Loucy (cell line): ENCODE results near the gene SFMBT2.

ENCODE experiments used
- H2AFZ ChIP-seq: fragments of 200-600 bp; sonication (generic); 2 replicates; pipeline ENCODE4 v1.6.0; 2016; ENCODE audit warnings: antibody characterized with exemption, mild to moderate bottlenecking, low read length, moderate library complexity
- H3F3A ChIP-seq: fragments of 200-600 bp; 2 replicates; pipeline ENCODE4 v1.6.0; 2016; ENCODE audit warnings: antibody characterized with exemption, low read depth, mild to moderate bottlenecking
- H3K27me3 ChIP-seq: fragments of 200-600 bp; sonication (generic); 2 replicates; pipeline ENCODE4 v1.6.1; 2014; ENCODE audit warnings: low read length, mild to moderate bottlenecking; ENCODE audit not compliant: insufficient read depth, poor library complexity, severe bottlenecking
- H3K36me3 ChIP-seq: fragments of 200-600 bp; sonication (generic); 2 replicates; pipeline ENCODE4 v1.6.1; 2016; ENCODE audit warnings: low read length; ENCODE audit not compliant: insufficient read depth
- H3K4me1 ChIP-seq: fragments of 200-600 bp; sonication (generic); 2 replicates; pipeline ENCODE4 v1.5.1; 2014; ENCODE audit warnings: low read length, mild to moderate bottlenecking; ENCODE audit not compliant: insufficient read depth, poor library complexity, severe bottlenecking
- H3K4me2 ChIP-seq: fragments of 200-600 bp; sonication (generic); 2 replicates; pipeline ENCODE4 v1.6.0; 2014; ENCODE audit warnings: antibody characterized with exemption, low read length, low read depth, mild to moderate bottlenecking; ENCODE audit not compliant: poor library complexity, severe bottlenecking
- H3K4me3 ChIP-seq: fragments of 200-600 bp; sonication (generic); 2 replicates; pipeline ENCODE4 v1.5.1; 2014; ENCODE audit warnings: low read length, mild to moderate bottlenecking, mixed read lengths; ENCODE audit not compliant: poor library complexity, severe bottlenecking
- H3K79me2 ChIP-seq: fragments of 200-600 bp; sonication (generic); 2 replicates; pipeline ENCODE4 v1.6.1; 2014; ENCODE audit warnings: low read length; ENCODE audit not compliant: insufficient read depth
- H3K9ac ChIP-seq: fragments of 200-600 bp; sonication (generic); 2 replicates; pipeline ENCODE4 v1.6.0; 2014; ENCODE audit warnings: mild to moderate bottlenecking, low read depth, low read length, moderate library complexity; ENCODE audit not compliant: poor library complexity, severe bottlenecking
- H3K9me2 ChIP-seq: fragments of 200-600 bp; sonication (generic); replicated peaks from 2 replicates; pipeline ENCODE4 v1.6.1; 2016; ENCODE audit warnings: low read depth, low read length, mixed read lengths
- H3K9me3 ChIP-seq: fragments of 200-600 bp; sonication (generic); 2 replicates; pipeline ENCODE4 v1.6.1; 2014; ENCODE audit warnings: mild to moderate bottlenecking, antibody characterized with exemption, low read length, low read depth; ENCODE audit not compliant: insufficient read depth
- H4K20me1 ChIP-seq: fragments of 200-600 bp; sonication (generic); 2 replicates; pipeline ENCODE4 v1.6.0; 2014; ENCODE audit warnings: antibody characterized with exemption, low read length, mild to moderate bottlenecking; ENCODE audit not compliant: insufficient read depth, poor library complexity, severe bottlenecking
- EZH2phosphoT487 ChIP-seq: fragments of 200-600 bp; IDR thresholded peaks from 2 replicates; pipeline ENCODE4 v1.6.1; 2018; ENCODE audit warnings: antibody characterized with exemption, mild to moderate bottlenecking, moderate library complexity, borderline replicate concordance
- TF ChIP-seq, protein P1 (sequence below): fragments of 200-600 bp; sonication (generic); conservative IDR thresholded peaks from 2 replicates; pipeline ENCODE4 v1.5.1; 2014; ENCODE audit warnings: mild to moderate bottlenecking, antibody characterized with exemption, low read length

SFMBT2 gene

DNA sequence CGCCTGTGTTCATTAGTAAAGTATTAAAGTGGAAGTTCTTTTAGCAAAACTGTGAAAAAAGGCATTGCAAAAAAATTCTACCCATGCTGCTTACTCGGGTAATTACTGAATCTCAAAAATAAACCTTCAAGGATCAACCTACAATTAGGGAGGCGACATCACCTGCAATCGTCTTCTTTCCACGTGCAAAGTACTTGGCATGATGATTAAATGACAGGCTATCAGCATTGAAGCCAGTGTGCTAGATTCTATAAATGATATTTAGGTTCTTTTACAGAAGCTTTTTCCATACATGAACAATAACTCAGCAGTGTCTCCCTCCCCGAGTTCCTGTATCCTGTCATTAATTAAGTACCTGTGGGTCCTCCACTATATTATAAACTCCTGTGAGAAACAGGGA, 105.8 kb downstream of the SFMBT2 start:
- Histone ChIP-seq H3F3A (no peaks in the 10 kb centered on the region), H3K9me2 (no peaks in the 10 kb centered on the region), H2AFZ (no peak overlapping the region), H3K9me3 (no peaks in the 10 kb centered on the region), H3K27me3 (no peaks in the 10 kb centered on the region), H3K9ac (no peak overlapping the region), H3K4me3 (no peak overlapping the region), H4K20me1 (peaks cover 3% of the 10 kb centered on the region), H3K4me1 (no peaks in the 10 kb centered on the region), H3K79me2 (peaks cover 86% of the 10 kb centered on the region), H3K36me3 (peaks cover 23% of the 10 kb centered on the region; the same call in 1 of the 2 replicates), H3K4me2 (no peak overlapping the region)
- TF ChIP-seq, protein P1, sequence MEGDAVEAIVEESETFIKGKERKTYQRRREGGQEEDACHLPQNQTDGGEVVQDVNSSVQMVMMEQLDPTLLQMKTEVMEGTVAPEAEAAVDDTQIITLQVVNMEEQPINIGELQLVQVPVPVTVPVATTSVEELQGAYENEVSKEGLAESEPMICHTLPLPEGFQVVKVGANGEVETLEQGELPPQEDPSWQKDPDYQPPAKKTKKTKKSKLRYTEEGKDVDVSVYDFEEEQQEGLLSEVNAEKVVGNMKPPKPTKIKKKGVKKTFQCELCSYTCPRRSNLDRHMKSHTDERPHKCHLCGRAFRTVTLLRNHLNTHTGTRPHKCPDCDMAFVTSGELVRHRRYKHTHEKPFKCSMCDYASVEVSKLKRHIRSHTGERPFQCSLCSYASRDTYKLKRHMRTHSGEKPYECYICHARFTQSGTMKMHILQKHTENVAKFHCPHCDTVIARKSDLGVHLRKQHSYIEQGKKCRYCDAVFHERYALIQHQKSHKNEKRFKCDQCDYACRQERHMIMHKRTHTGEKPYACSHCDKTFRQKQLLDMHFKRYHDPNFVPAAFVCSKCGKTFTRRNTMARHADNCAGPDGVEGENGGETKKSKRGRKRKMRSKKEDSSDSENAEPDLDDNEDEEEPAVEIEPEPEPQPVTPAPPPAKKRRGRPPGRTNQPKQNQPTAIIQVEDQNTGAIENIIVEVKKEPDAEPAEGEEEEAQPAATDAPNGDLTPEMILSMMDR, result no peak
- TF ChIP-seq EZH2phosphoT487, result no peak

DNA sequence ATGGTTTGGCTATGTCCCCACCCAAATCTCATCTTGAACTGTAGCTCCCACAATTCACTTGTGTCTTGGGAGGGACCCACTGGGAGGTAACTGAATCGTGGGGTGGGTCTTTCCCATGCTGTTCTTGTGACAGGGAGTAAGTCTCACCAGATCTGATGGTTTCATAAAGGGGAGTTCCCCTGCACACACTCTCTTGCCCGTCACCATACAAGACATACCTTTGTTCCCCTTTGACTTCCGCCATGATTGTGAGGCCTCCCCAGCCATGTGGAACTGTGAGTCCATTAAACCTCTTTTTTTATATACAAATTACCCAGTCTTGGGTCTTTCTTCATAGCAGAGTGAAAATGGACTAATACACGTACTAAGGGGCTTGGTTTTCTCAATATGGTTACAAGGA, 106.7 kb downstream of the SFMBT2 start:
- Histone ChIP-seq H3F3A (no peaks in the 10 kb centered on the region), H3K4me2 (no peak overlapping the region), H3K9me3 (no peaks in the 10 kb centered on the region), H3K79me2 (peaks cover 80% of the 10 kb centered on the region), H2AFZ (no peak overlapping the region), H3K27me3 (no peaks in the 10 kb centered on the region), H3K4me3 (no peak overlapping the region), H4K20me1 (peaks cover 3% of the 10 kb centered on the region), H3K9me2 (no peaks in the 10 kb centered on the region), H3K36me3 (peaks cover 13% of the 10 kb centered on the region; the same call in 1 of the 2 replicates), H3K9ac (no peak overlapping the region), H3K4me1 (no peaks in the 10 kb centered on the region)
- TF ChIP-seq, protein P1, result no peak

DNA sequence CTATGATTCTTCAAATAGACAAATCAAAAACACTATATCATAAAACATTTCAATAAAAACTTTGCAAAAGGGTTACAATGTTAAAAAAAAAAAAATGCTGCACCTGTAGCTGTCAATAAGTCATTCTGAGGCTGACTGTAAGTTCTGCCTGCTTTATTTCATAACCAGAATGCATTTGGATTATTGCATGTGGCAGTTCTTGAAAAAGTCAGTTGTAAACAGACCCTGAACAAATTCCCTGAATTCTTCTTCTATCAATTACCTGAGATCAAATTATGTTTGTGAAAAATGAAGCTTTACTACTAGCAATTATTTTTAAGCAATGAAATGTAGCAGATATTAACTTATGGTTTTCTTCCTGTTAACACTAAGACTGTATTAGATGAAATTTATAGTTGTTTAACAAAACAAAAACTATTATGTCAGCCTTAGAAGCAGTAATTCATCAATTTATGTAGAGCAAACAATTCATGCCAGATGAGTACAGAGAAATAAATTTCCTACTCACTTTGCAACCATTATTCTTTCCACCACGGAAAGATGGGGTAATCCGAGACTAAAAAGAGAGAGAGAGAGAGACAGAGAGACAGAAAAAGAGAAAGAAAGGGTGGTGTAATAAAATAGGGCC, 107.8 kb downstream of the SFMBT2 start:
- H3K36me3 ChIP-seq, result peaks cover 5% of the 10 kb centered on the region; the same call in 1 of the 2 replicates
- H3K79me2 ChIP-seq, result peaks cover 78% of the 10 kb centered on the region
- TF ChIP-seq EZH2phosphoT487, result no peak
- TF ChIP-seq, protein P1, result no peak

More for the DNA sequence above, 107.8 kb downstream of the SFMBT2 start:
- Histone ChIP-seq H2AFZ (no peak overlapping the region), H3K4me1 (no peaks in the 10 kb centered on the region), H3K9ac (no peak overlapping the region), H3F3A (no peaks in the 10 kb centered on the region), H3K9me3 (no peaks in the 10 kb centered on the region), H3K4me3 (no peak overlapping the region), H3K4me2 (no peak overlapping the region), H4K20me1 (peaks cover 3% of the 10 kb centered on the region), H3K27me3 (no peaks in the 10 kb centered on the region), H3K9me2 (no peaks in the 10 kb centered on the region)
